HG03097 (cell line): ENCODE results near the gene CDK5RAP1.
"Not testable (repeated sequence)": the region's sequence is repeated elsewhere in the genome, so short reads cannot be mapped to it uniquely, and the experiment has no call there.

Source experiments
- ATAC-seq: cut with Tn5 transposase; IDR thresholded peaks from one replicate; pipeline ENCODE4 v1.9.1; 2021; ENCODE audit not compliant: unreplicated experiment, low FRiP score

Gene CDK5RAP1, protein sequence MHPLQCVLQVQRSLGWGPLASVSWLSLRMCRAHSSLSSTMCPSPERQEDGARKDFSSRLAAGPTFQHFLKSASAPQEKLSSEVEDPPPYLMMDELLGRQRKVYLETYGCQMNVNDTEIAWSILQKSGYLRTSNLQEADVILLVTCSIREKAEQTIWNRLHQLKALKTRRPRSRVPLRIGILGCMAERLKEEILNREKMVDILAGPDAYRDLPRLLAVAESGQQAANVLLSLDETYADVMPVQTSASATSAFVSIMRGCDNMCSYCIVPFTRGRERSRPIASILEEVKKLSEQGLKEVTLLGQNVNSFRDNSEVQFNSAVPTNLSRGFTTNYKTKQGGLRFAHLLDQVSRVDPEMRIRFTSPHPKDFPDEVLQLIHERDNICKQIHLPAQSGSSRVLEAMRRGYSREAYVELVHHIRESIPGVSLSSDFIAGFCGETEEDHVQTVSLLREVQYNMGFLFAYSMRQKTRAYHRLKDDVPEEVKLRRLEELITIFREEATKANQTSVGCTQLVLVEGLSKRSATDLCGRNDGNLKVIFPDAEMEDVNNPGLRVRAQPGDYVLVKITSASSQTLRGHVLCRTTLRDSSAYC

GRCh38 chr20:33401184-33401920 is at the start of gene CDK5RAP1:
TSS of gene CDK5RAP1 (minus strand) at chr20:33401519. CDS start at chr20:33397064, 4,455 bp downstream.
- ATAC-seq: peak; percentile 64

- ATAC-seq: no peak
Measured at GRCh38 chr20:33450867-33451266, 49.5 kb upstream of the CDK5RAP1 start.

DNA sequence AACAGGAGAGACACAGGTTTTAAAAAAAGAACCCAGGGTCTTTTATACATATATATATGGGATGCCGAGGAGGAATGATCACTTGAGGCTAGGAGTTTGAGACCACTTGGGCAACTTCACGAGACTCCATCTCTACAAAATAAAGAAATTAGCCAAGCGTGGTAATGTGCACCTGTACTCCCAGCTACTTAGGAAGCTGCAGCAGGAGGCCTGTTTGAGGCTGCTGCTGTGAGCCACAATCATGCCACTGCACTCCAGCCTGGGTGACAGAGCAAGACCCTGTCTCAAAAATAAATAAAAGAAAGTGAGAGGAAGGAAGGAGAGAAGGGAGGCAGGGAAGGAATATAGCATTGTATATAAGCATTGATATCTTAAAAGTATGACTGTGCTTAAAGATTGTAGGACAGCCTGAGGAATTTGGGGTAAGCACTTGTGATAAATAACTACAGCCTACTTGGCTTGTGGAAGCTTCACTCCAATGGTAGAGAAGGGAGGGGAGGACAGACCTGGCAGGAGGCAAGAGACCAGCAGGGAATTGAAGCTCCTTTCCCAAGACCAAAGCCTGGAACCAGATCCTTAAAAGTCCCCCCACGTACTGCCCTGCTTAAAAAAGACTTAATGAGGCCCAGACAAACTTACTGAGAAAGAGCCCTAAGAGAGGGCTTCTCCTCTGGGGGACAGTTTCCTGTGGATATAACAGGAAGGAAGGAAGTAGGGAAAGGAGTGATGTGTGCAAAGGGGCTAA is 44.7 kb upstream of the CDK5RAP1 start:
- no peak for ATAC-seq

- ATAC-seq: no peak
Measured at GRCh38 chr20:33444797-33445560, 43.7 kb upstream of the CDK5RAP1 start.

GRCh38 chr20:33443512-33444239 is 42.4 kb upstream of the CDK5RAP1 start, which contains the start of gene SNTA1:
TSS of gene SNTA1 (minus strand) at chr20:33443763. CDS start at chr20:33443620, 143 bp downstream.
- ATAC-seq: peak; percentile 61

DNA sequence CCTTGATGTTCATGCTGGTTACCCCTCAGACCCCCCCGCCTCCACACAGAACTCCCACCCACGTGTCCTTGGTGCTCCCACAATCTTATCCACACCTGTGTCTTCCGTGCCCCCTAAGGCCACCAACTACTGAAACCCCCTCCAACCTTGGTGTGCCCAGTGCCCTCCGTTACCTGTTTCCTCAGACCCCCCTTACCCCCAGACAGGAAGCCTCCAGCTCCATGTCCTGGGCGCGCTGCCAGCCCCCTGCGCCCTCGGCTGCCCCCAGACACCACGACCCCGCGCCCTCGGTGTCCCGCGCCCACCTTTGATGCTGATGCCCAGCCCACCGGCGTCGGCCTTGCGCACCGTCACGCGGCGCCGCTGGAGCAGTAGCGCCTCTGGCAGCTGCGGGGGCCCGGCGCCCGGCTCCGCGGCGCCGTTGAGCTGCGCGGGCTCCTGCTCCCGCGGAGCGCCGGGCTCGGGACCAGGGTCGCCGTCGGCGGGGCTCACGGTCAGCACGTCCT is 41.7 kb upstream of the CDK5RAP1 start:
- ATAC-seq: peak; percentile 23

DNA sequence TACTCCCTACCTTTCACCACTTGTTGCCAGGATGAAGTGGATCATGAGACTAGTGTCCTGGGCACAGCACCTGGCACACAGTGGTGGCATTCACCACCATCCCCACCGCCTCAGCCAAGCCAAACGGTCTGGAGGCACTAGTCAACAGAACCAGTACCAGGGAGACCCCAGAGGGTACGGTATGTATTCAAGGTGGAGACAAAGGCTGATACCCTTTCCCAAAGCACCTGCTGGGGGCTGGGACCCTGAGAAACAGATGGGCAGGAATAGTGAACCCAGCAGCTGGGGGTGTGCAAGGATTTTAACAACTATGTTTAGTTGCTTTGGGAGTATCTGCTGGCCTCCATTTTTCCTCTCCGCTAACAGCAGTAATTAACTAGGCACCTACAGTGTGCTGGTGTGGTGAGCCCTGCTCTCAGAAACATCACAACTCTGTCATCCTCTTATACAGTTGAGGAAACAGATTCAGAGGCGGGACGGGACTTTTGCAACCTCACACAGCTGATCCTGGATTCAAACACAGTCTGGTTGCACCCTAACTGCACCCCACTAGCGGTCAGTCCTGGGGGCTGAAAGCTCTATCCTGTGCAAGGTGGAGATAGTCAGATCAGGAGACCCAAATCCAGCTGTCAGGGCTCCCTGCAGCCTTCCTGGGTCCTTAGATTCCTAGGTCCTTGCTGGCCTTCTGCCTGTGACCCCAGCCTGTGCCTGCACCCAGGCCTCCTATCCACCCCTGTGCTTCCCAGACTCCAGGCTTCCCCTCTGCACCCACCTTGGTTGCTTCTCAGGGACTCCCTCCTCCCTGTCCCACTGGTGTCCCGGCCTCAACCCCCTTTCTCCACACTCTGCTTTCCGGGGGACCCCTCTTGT is 41.1 kb upstream of the CDK5RAP1 start:
- no peak for ATAC-seq

DNA sequence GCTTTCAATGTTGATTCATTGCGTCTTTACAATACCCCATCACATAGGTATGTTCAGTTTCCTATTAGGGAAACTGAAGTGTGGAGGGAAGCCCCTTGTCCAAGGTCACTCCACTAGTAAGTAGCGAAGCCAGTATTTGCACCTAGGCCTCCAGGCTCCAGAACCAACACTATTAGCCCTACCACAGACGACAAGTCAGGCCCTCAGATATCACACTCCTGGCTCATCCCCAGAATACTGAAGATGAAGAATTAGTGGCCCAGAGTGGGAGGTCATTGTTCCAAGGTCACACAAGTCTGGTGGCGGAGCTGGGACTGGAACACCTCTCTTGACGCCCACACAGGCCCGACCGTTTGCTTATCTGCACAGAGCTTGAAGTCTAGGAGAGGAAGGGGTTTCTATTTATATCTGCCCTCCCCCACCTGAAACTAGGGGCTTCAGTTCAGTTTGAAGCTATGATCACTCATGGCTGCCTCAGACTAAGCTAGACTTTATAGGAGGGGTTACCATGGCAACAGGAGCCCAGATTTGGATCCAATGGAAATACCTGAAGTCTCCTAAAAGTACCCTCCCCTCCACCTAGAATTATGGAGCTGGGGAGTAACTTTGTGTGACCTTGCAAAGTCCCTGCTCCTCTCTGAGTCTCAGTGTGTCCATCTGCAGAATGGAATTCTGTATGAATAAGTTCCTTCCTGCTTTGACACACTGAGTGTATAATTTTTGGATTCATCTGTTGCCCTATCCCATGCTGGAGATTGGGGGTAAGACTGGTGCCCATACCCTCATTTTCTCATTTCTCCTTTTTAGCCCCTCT is 40.0 kb upstream of the CDK5RAP1 start:
- ATAC-seq: no peak

DNA sequence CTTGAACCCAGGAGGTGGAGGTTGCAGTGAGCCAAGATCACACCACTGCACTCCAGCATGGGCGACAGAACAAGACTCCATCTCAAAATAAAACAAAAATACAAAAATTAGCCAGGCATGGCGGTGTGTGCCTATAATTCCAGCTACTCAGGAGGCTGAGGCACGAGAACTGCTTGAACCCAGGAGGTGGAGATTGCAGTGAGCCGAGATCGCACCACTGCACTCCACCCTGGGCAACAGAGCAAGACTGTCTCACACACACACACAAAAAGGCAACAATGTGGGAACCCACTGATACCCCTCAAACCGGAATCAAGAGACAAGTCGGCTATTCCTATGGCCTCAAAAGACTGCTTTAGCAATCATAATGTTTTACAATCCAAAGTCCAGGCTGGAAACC is 39.2 kb upstream of the CDK5RAP1 start:
- not testable (repeated sequence) for ATAC-seq

DNA sequence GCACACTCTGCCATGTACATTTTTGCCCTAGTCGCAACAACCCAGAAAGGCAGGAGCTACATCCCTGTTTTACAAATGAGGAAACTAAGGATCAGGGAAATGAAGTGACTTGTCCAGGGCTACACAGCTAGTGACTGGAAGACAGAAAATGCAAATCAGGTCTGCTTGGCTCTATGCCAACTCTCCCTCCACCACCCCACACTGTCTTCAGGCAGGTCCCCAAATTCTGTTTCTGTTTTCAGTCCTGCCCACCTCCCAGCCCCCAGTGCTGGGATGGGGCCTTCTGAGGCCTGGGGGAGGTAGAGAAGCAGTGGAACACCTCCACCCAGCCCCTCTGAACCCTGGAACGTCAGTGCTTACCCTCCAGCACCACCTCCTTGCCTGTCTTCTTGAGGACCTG is 37.2 kb upstream of the CDK5RAP1 start:
- ATAC-seq: no peak

DNA sequence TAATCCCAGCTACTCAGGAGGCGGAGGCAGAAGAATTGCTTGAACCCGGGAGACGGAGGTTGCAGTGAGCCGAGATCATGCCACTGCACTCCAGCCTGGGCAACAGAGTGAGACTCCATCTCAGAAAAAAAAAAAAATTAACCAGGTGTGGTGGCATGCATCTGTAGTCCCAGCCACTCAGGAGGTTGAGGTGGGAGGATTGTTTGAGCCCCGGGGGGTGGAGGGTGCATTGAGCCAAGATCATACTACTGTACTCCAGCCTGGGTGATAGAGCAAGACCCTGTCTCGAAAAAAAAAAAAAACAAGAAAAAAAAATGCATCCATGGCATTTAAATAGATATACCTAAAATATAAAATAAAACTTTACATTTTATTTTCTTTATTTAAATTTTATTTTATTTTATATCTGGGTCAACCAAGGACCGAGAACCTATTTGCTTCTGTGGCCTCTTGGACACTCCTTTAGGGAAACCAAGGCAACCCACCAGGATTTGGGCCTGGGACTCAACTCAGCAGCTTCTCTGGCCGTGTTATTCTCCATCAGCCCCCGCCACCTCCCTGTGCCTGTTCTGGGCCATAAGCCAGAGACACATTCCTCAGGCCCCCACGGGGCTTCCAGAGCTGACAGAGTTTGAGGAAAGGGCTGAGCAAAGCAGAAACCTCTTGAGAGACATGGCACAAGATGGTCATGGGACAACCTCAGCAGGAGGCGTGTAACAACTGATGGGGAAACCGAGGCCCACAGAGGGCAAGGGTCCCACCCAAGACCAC is 36.0 kb upstream of the CDK5RAP1 start:
- ATAC-seq: no peak

DNA sequence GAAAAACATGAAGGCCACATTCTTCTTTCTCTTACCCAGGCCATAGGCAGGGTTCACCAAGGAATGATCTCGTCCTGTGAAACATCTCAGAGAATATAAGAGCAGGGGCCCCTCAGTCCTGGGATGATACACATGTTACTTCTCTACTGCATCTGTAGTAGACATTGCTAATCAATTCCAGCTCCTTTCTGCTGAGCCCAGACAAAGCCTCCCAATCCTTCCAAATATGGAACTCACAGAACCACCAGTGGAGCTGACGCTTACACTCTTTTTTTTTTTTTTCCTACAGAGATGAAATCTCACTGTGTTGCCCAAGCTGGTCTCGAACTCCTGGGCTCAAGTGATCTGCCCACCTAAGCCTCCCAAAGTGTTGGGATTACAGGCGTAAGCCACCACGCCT is 33.1 kb upstream of the CDK5RAP1 start:
- no peak for ATAC-seq

DNA sequence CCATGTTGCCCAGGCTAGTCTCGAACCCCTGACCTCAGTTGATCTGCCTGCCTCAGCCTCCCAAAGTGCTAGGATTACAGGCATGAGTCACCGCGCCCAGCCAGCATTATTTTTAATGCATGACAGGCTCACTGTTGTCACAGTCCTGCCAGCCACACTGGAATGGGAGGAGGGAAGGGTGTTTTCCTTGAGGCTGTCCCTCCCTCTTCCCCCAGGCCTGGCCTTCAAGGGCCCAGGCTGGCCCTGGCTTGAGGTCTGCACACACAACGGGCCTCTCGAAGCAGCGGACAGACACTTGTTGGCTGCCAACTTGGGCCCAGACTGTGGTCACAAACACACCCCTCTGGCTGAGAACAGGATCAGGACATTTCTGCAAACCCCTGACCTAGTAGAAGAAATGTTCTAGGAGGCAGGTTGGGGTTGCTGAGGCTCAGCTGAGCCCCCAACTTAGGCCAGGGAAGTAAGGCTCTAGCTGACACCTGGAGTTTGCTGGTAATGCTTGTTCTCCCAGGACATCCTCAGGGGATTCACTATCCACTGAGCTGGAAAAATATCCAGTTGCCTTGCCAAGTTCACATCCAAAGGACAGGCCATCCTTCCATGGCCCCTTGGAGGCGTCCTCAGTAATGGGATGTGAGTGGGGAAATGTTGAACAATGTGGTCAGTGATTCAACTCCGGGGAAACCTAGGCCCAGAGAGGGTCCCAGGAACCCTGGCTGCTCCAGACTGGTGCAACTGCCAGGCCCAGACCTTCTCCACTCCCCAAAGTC is 32.3 kb upstream of the CDK5RAP1 start:
- ATAC-seq: no peak

DNA sequence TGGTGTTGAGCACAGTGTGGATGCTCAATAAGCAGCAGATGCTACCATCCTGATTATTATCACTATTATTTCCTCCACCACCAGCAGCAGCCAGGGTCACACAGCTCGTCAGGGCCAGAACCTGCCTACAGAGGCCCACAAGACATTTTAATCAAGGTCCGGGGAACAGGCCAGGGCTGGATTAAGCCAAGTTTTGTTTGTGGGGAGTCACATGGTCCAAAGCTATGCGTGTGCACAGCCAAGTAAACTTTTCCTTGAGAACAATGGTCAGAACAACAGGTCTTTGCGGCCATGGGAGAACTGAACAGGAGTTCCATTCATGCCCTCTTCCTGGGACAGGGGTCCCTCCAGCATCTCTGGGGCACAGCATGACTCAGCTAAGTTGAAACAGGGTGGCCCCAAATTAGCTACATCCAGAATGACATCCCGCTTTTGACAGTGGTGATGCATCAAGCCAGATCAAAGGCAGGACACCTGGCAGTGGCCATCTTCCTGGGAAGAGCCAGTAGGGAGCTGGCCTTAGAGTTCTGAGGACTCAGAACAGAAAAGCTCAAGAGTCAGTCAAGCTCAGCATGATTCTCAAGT is 30.6 kb upstream of the CDK5RAP1 start:
- no peak for ATAC-seq

DNA sequence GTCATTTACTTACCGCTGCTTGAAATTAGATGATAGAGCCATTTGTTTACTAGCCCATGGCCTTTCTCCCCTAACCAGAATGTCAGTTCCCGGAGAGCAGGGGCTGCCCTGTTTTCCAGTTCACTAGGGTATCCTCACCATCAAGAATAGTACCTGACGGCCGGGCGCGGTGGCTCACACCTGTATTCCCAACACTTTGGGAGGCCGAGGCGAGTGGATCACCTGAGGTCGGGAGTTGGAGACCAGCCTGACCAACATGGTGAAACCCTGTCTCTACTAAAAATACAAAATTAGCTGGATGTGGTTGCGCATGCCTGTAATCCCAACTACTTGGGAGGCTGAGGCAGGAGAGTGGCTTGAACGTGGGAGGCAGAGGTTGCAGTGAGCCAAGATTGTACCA is 22.6 kb upstream of the CDK5RAP1 start:
- not testable (repeated sequence) for ATAC-seq
